Transverse colon (tissue), 4 donors: ENCODE results near the gene ATF6. TPM values are rescaled to one million over a fixed set of nuclear protein-coding genes. Genes with fewer than 3 reads are reported as not detected.

ENCODE experiments used
- DNase-seq: peaks from one replicate; pipeline ENCODE4 v3.0.0-alpha.2; 2019
- H3K27ac ChIP-seq, 4 donors: fragments of 200-600 bp; sonication (generic); 2 replicates each; pipeline ENCODE4 v1.5.1; 2016 to 2018; ENCODE audit warnings: inconsistent platforms in 4 of 4
- H3K27me3 ChIP-seq: fragments of 200-600 bp; sonication (generic); 2 replicates; pipeline ENCODE4 v1.5.1; 2017; ENCODE audit warnings: inconsistent platforms
- H3K36me3 ChIP-seq, 4 donors: fragments of 200-600 bp; sonication (generic); 2 replicates each; pipeline ENCODE4 v1.5.1; 2017 to 2019; ENCODE audit warnings: inconsistent platforms in 4 of 4
- H3K4me1 ChIP-seq, 4 donors: fragments of 200-600 bp; sonication (generic); 2 replicates each; pipeline ENCODE4 v1.5.1; 2017 to 2020; ENCODE audit warnings: inconsistent platforms in 4 of 4
- H3K4me3 ChIP-seq, 4 donors: fragments of 200-600 bp; sonication (generic); 1 replicate in 1 of 4; 2 replicates in 3 of 4; pipeline versions ENCODE4 v1.5.1 to v1.6.1; 2017 to 2019; ENCODE audit warnings: inconsistent platforms in 4 of 4
- H3K9me3 ChIP-seq, 2 donors: fragments of 200-600 bp; sonication (generic); 2 replicates each; pipeline ENCODE4 v1.5.1; 2017 to 2019; ENCODE audit warnings: inconsistent platforms in 2 of 2
- CTCF ChIP-seq, 5 experiments: fragments of 200-600 bp in 3 of 5; fragments of 450-650 bp in 2 of 5; sonication (generic) in 3 of 5; IDR thresholded peaks; 1 replicate in 2 of 5; 2 replicates in 3 of 5; pipeline ENCODE4 v1.5.1; 2016 to 2017; ENCODE audit warnings: antibody characterized with exemption in 5 of 5, inconsistent platforms in 3 of 5, mild to moderate bottlenecking in 2 of 5, moderate library complexity in 1 of 5
- EP300 ChIP-seq: sonication (generic); formaldehyde crosslinking; IDR thresholded peaks from one replicate; pipeline ENCODE4 v1.6.1; 2017; ENCODE audit warnings: antibody characterized with exemption, low read depth
- POLR2A ChIP-seq: fragments of 450-650 bp; IDR thresholded peaks from one replicate; pipeline ENCODE4 v1.6.1; 2016; ENCODE audit warnings: antibody characterized with exemption, mild to moderate bottlenecking, moderate library complexity
- POLR2AphosphoS5 ChIP-seq, 3 donors: sonication (generic); formaldehyde crosslinking; IDR thresholded peaks; one replicate each; pipeline ENCODE4 v1.6.1; 2016; ENCODE audit warnings: antibody characterized with exemption in 3 of 3
- WGBS, 2 donors: methylation state at CpG; one replicate each; pipeline ENCODE4 v1.1.5; 2018; ENCODE audit warnings: low coverage in 1 of 2; 5-methylcytosine and 5-hydroxymethylcytosine counted together
- in situ Hi-C, 4 donors: fragments of 200-750 bp; cut with MboI; loops; one replicate each; pipeline versions ENCODE4 v1.15.0 to v1.15.1; 2017; ENCODE audit warnings: low sequenced_read_pairs in 3 of 4, low pct_ligation_motif_present in 1 of 4, low pct_unique_long_range_greater_than_20kb in 1 of 4
- intact Hi-C: fragments of 100-400 bp; cut with DNase I; formaldehyde crosslinking; loops from one replicate; pipeline ENCODE4 v1.15.1; 2023; ENCODE audit warnings: low total_unique reads
- total RNA-seq, 4 donors: library from RNA; depleted of rRNA; stranded (reverse); fragments of >200 nt; gene quantifications; one replicate each; pipeline ENCODE4 v1.1.0, GENCODE V29; 2016

Gene ATF6
- total RNA-seq, 4 donors from 2014 or later: 10.8 to 45.8 (median 23.0) TPM

DNA sequence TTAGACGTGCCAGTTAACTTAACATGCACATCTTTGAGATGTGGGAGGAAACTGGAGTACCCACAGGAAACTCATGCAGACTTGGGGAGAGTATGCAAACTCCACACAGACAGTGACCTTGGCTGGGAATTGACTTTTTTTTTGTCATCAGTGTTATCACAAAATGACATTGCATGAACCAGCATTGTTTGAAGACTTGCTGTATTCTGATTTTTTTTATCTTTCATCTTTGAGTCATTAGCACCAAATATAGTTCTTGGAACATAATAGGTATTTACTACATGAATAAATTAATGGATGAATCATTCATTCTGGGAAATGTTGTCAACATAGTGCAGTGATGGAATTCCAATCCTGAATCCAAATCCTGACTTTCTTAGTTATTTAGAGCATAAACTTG is 77.0 kb downstream of the ATF6 start:
- intact Hi-C loops (no loop called here), in situ Hi-C loops (no loop called here)
- Histone ChIP-seq H3K4me3 (no peak overlapping the region), H3K36me3 (peaks cover 0 to 24% (median 0%) of the 10 kb centered on the region in 4 donors), H3K4me1 (no peaks in the 10 kb centered on the region), H3K27me3 (no peaks in the 10 kb centered on the region), H3K9me3 (no peaks in the 10 kb centered on the region), H3K27ac (no peak overlapping the region)
- DNase-seq: no peak
- 76% methylated on average over 1 of the region's 1 CpG; no CpG with 5 or more reads in 1 of the 2 donors for WGBS, 2 donors
- TF ChIP-seq POLR2A (no peak), EP300 (no peak), CTCF (IDR thresholded peaks at IDR 0.05) (no peak), POLR2AphosphoS5 (IDR thresholded peaks at IDR 0.05) (no peak)

DNA sequence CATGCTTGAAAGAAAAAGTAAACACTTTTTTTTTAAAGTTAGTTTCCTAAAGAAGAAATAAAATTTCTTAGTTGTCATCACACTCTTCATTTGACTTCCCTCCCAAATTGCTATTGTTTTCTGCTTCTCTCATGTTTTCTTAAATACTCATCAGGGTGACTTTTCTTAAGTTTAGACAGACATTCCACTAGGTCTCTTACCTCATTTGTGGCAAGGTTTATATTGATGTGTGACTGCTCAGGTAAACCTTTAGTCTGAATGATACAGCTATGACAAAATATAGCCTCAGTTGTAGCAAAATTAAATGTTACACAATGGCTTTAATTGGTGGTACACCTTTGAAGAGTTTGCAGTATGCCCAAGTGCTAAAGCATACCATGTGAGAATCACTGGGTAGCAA is 78.6 kb downstream of the ATF6 start:
- no peaks in the 10 kb centered on the region for H3K27me3 ChIP-seq
- no peak for DNase-seq
- intact Hi-C loops: no loop called here
- in situ Hi-C loops: no loop called here
- H3K36me3 ChIP-seq: peaks cover 0 to 24% (median 0%) of the 10 kb centered on the region in 4 donors
- H3K4me1 ChIP-seq: no peaks in the 10 kb centered on the region
- H3K4me3 ChIP-seq: no peak overlapping the region
- TF ChIP-seq EP300: no peak
- no peak for TF ChIP-seq POLR2A
- no peak for TF ChIP-seq CTCF (IDR thresholded peaks at IDR 0.05)
- no peak for TF ChIP-seq POLR2AphosphoS5 (IDR thresholded peaks at IDR 0.05)
- H3K27ac ChIP-seq: no peak overlapping the region
- no peaks in the 10 kb centered on the region for H3K9me3 ChIP-seq

GRCh38 chr1:161848676-161849075 is 82.6 kb downstream of the ATF6 start:
- Histone ChIP-seq H3K27ac (no peak overlapping the region), H3K4me1 (no peaks in the 10 kb centered on the region), H3K36me3 (peaks cover 0 to 35% (median 6%) of the 10 kb centered on the region in 4 donors), H3K9me3 (no peaks in the 10 kb centered on the region), H3K27me3 (no peaks in the 10 kb centered on the region), H3K4me3 (no peak overlapping the region)
- in situ Hi-C loops: no loop called here
- WGBS, 2 donors: 48 to 65% methylated on average over 1 of the region's 1 CpG
- no peak for DNase-seq
- intact Hi-C loops: no loop called here
- TF ChIP-seq EP300 (no peak), POLR2A (no peak), CTCF (IDR thresholded peaks at IDR 0.05) (no peak), POLR2AphosphoS5 (IDR thresholded peaks at IDR 0.05) (no peak)

DNA sequence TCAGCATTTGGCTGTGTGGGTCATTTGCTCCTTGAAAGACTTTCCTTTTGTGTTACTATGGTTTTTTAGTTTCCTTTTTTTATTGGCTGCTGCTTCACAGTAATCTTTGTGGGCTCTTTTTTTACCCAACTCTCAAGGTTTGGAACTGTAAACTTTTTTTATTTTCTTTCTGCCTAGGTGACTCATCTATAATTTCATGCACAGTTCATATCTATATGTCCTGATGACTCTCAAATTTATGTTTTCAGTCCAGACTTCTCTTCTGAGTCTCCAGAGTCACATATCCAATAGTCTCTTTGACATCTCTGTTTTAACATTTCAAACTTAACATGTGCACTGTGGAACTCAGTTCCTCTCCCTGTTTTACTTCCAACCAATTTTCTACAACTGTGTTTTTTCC is 83.4 kb downstream of the ATF6 start:
- in situ Hi-C loops: no loop called here
- H3K4me1 ChIP-seq: no peaks in the 10 kb centered on the region
- intact Hi-C loops: no loop called here
- H3K4me3 ChIP-seq: no peak overlapping the region
- TF ChIP-seq POLR2AphosphoS5 (IDR thresholded peaks at IDR 0.05): no peak
- no peak for TF ChIP-seq EP300
- TF ChIP-seq CTCF (IDR thresholded peaks at IDR 0.05): no peak
- no peak for TF ChIP-seq POLR2A
- peaks cover 0 to 41% (median 10%) of the 10 kb centered on the region in 4 donors for H3K36me3 ChIP-seq
- H3K9me3 ChIP-seq: no peaks in the 10 kb centered on the region
- H3K27ac ChIP-seq: no peak overlapping the region
- H3K27me3 ChIP-seq: no peaks in the 10 kb centered on the region
- DNase-seq: no peak
